Stimulated activated naive CD4-positive, alpha-beta T cell (primary cell): Measurements from ENCODE around the gene CBX6.

Experiments
- DNase-seq, 6 experiments: peaks; one replicate each; lab custom pipeline; 2025; lab: John Stamatoyannopoulos, UW

Gene CBX6

DNA sequence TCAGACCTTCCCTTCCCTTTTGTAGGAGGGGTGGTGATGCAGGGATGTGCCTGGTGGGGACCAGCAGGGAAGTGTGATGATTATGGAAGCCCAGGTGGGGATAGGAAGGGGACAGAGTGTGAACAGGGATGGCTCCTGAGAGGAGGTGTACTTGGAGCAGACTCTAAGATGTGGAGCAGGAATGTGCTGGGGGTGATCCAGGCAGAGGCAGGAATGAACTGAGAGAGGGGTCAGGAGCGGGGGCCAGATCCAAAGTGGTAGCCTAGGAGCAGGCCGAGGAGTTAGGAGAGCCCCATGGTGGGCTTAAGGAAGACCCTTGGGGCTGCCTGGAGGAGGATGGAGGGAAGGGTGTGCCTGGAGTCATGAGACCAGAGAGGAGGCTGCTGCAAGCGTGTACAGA, 31.9 kb downstream of the CBX6 start:
- DNase-seq: no peak

DNA sequence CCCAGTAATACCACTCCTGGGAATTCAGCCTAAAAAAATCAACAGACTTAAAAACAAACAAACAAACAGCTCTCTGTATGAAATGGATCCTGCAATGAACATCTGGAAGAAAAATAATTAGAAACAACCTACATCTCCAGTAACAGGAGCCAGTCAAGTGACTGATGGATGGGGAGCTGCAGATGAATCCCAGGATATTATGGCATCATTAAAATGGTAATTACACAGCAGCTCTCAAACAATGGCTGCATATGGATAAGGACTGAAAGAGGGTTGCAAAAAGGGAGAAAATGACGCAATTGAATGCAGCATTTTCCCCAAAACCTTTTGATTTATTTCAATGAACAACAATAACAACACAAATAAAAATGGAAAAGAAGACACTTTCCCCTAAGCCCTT, 32.3 kb downstream of the CBX6 start:
- no peak for DNase-seq

GRCh38 chr22:38837414-38837928, 34.5 kb downstream of the CBX6 start:
- DNase-seq: no peak

DNA sequence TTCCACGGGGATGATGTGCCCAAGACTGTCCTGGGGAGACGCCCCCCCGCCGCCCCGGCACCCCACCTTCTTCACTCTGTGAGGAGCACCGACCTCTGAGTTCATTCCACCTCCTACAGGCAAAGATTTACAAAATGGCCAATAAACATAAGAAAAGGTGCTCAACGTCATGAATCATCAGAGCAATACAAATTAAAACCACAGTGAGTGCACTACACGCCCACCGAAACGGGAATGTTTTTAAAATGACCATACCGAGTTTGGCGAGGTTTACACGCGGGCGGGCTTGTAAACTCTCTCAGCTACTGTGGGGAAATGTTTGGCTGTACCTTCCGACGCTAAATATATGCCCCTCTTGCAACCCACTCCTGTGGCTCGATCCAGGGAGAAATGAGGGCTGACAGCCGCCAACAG, 36.1 kb downstream of the CBX6 start:
- no peak for DNase-seq

GRCh38 chr22:38834991-38835390, 37.0 kb downstream of the CBX6 start:
- DNase-seq: no peak

- DNase-seq: no peak
Observed at GRCh38 chr22:38834215-38834953, 37.6 kb downstream of the CBX6 start.

DNA sequence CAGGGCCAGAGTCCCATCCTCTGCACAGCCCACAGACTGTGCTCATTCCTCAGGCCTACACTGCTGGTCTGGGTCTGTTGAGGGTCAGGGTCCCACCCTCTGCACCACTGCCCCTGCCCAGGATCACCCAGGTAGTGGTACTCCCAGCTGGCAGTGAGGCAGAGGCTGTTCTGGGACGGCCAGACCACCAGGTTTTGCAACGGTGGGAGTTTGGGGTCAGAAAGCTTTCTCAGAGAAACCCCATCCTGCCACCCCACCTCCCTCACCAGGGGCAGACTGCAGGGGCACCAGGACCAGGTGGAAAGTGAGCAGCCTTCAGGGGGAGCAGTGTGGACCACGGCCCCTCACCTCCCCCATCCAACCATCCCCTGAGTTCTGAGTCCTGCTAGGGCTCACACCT, 39.0 kb downstream of the CBX6 start:
- DNase-seq: no peak

- no peak for DNase-seq
Observed at GRCh38 chr22:38832005-38832978, 39.7 kb downstream of the CBX6 start.

DNA sequence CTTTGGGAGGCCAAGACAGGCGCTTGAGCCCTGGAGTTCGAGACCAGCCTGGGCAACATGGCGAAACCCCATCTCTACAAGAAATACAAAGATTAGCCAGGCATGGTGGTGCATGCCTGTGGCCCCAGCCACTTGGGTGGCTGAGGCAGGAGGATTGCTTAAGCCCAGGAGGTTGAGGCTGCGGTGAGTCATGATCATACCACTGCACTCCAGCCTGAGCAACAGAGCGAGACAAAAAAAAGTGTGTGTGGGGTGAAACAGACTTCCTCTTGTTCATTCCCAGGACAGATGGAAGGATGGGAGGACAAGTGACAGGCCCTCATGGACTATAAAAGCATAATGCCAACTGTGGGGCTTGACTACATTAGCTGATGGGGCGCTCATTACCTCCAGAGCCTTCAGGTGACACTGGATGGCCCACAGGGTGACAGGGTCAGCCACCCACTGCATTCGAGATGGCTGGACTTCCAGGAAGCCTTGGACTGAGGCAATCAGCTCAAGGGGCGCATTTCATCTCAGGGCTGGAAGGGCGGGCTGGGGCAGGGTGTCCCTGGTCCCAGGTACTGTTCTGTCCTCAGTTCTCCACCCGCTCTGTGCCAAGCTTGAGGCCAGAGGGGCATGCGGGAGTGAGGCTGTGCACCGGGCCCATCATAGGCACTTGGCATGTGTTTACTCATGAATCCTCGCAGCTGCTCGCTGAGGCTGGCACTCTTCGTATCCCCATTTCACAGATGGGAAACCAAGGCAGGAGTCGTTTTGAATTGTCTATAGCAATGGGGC, 40.7 kb downstream of the CBX6 start:
- DNase-seq: no peak

GRCh38 chr22:38830845-38831108, 41.2 kb downstream of the CBX6 start:
- DNase-seq: no peak

DNA sequence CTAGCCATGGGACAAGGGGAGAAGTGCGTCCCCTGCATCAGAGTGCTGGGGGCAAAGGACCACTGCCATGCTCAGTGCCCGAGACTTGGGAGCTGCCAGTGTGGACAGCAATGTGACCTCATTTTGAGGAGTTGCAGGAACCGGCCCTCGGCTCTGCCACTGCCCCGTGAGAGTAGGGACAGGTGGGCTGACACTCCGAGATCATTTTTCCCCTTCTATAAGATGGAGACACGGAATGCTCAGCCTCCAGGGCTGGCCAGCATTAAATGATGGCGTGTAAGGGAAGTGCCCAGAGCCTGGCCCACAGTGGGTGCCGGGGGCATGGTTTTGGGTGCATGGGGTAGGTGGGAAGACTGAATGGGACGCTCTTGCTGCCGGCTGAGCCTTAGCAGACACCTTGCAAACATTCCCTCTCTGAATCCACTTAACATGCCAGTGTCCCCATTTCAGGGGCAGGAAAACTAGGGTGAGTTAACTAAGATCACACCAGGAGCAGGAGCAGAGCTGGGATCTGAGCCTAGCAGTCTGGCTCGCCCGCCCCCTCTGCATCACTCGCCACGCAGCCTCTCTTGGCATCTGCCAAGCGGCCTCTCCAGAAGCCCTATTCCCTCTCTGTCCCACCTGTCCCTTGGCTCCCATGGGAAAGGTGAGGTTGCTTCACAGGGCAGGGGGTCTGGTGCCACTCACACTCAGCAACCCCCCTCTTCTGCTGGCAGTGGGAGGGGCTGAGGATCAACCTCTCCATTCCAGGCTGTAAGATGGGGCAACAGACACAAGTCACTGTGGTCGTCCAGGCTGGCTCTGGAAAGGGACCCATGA, 41.8 kb downstream of the CBX6 start:
- no peak for DNase-seq

GRCh38 chr22:38829485-38829884, 42.5 kb downstream of the CBX6 start:
- DNase-seq: no peak

DNA sequence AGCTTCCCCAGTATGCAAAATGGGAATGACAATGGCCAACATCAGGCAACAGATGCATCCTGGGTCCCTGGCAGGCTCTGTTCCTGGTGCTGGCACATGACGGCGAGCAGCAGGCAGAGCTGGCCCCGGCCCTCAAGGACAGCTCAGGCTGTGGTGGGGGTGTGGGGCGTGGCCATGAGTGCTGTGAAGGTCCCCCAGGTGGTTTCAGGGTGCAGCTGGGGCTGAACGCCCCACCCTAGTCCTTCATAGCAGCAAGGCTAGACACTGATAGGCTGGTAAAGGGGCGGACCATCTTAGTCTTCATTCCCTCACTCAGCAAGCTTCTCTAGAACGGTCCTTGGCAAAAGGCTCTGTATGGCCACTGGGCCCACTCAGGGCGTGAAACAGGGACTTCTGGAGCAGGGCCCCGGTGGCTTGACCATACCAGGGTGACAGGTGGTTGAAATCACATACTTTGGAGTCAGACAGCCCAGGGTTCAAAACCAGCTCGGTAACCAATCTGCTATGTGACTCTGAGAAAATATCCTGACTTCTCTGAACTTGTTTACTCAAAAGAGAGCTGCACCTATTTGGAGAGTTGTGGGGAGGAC, 43.3 kb downstream of the CBX6 start:
- no peak for DNase-seq

- no peak for DNase-seq
Observed at GRCh38 chr22:38828191-38828590, 43.8 kb downstream of the CBX6 start.

- no peak for DNase-seq
Observed at GRCh38 chr22:38827510-38827909, 44.5 kb downstream of the CBX6 start.

DNA sequence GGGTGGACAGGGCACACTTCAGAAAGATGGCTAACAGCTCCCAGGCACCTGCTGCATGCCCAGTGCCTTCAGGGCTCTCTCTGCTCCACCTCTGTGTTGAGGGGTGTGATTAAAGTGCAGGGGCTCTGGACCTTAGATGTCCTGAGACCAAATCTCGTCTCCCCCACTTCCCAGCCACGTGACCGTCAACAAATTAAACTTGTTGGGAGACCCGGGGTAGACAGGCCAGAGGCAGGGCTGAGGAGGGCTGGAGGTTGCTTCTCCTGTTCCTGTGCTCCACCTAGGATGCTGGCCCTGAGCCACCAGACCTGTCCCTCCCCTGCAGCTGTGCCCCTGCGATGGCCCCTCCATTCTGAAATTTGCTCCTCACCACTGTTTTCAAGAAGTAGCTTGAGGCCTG, 45.2 kb downstream of the CBX6 start:
- no peak for DNase-seq

DNA sequence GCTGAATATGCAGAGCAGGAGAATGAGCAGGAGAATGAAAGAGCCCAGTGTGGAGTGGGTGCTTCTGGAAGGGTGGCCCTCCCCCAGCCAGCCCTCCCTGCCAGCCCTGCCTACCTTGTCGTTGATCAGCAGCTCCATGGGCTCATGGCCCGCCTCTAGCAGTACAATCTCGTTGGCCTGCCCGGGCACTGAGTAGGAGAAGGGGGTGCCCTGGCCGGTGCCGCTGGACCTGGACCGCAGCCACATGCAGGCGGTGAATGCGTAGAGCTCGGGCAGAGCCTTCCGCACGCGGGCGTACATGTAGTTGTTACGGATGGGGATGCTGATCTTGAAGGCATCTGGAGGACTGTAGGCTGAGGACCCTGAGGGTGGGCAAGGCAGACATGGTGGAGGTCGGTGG, 45.6 kb downstream of the CBX6 start:
- no peak for DNase-seq

GRCh38 chr22:38824585-38824984, 47.4 kb downstream of the CBX6 start:
- peak in 3 of 6 experiments; percentile 2 to 41 (median 35) for DNase-seq

- DNase-seq: no peak
Observed at GRCh38 chr22:38823637-38824036, 48.4 kb downstream of the CBX6 start.

DNA sequence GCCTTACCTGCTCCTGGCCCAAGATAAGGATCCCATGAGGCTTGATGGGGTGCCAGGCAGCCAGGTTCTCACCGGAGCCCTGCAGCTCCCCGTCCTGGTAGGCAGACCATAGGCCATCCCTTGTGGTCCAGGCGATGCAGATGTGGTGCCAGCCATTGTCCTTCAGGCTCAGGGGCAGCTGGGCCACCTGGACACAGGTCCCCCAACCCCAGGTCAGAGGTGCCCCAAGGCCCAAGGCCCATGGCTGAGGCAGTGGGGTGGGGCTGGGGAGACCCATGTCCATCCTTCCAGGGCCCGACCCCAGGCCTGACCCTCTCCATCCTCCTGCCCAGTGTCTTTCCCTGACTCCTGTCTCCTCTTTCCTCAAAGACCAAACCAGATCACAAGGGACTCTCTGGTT, 48.9 kb downstream of the CBX6 start:
- no peak for DNase-seq

- no peak for DNase-seq
Observed at GRCh38 chr22:38820020-38820419, 52.0 kb downstream of the CBX6 start.
